ENCODE data around the gene MORN1.

Gene MORN1

DNA sequence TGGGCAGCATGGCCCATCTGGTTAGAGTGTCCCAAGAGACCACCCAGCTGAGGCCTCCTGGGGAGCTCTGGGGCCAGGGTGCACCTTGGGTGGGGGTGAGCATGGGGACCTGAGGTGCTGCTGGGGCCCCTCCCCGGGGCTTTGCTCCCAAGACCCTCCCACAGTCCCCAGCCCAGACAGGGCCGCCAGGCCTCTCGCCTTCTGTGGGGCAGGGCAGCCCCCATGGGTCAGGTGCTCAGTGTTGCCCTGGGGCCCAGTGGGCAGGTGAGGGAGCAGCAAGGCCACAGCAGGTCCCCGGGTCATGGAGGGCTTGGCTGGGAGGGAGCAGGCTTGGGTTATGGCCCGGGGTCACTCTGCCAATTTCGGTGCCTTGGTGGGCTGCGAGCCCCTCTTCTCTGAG lies 45.5 kb upstream of the MORN1 start:
- Histone ChIP-seq H3K27me3 (replicated peaks) (peaks cover 21% of the 10 kb centered on the region), H3K4me3 (ENCODE audit: low read depth, low read length) (no peak overlapping the region), H3K27ac (no peak overlapping the region), H3K36me3 (replicated peaks) (no peaks in the 10 kb centered on the region)
- in situ Hi-C loops (cut with HindIII; ENCODE audit: low pct_ligation_motif_present, low sequenced_read_pairs): no loop called here
- no peak for TF ChIP-seq CTCF (IDR thresholded peaks at IDR 0.05; ENCODE audit: low read depth, low read length, missing control alignments)
- DNase-seq: no peak

GRCh38 chr1:2435746-2436355 lies 44.5 kb upstream of the MORN1 start:
- no peak overlapping the region for H3K27ac ChIP-seq
- H3K27me3 ChIP-seq (replicated peaks): peaks cover 21% of the 10 kb centered on the region
- no peak for DNase-seq
- TF ChIP-seq CTCF (IDR thresholded peaks at IDR 0.05; ENCODE audit: low read depth, low read length, missing control alignments): no peak
- in situ Hi-C loops (cut with HindIII; ENCODE audit: low pct_ligation_motif_present, low sequenced_read_pairs): no loop called here
- no peak overlapping the region for H3K4me3 ChIP-seq (ENCODE audit: low read depth, low read length)
- no peaks in the 10 kb centered on the region for H3K36me3 ChIP-seq (replicated peaks)

GRCh38 chr1:2435091-2435490 lies 43.7 kb upstream of the MORN1 start:
- in situ Hi-C loops (cut with HindIII; ENCODE audit: low pct_ligation_motif_present, low sequenced_read_pairs): no loop called here
- Histone ChIP-seq H3K36me3 (replicated peaks) (no peaks in the 10 kb centered on the region), H3K27ac (no peak overlapping the region), H3K4me3 (ENCODE audit: low read depth, low read length) (no peak overlapping the region), H3K27me3 (replicated peaks) (peaks cover 21% of the 10 kb centered on the region)
- DNase-seq: no peak
- no peak for TF ChIP-seq CTCF (IDR thresholded peaks at IDR 0.05; ENCODE audit: low read depth, low read length, missing control alignments)

DNA sequence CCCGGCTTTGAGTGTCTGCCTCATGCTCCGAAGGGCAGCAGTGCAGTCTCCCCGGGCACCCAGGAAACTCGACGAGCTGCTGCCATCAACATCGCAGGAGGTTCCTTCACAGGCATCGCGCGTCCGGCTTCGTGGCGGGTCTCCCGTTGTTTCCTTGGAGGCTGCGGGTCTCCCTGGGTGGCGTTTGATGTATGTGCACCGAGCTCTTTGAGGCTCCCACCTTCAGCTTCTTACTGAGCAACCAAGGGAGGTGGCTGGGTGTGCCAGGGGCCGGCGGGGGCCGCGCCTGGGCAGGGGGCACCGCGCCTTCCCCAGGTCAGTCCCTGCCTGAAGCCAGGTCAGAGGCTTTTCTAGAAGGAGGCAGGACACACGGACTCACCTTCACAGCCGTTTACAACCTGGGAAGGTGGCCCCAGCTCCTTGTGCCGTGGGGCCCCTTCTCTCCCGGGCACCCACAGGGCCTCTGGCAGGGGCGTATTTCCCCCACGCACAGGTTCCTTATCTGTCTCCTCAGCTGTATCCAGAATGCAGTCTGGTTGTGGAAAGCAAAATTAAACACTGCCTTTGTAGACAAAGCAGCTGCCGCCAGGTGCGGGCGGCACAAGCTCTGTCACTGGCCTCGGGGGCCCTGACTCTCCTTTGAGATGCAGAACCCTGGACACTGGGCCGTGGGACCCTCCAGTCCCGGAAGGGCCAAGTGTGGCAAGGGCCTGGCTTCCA lies 42.7 kb upstream of the MORN1 start:
- no peak overlapping the region for H3K4me3 ChIP-seq (ENCODE audit: low read depth, low read length)
- H3K27ac ChIP-seq: no peak overlapping the region
- no peak for DNase-seq
- in situ Hi-C loops (cut with HindIII; ENCODE audit: low pct_ligation_motif_present, low sequenced_read_pairs): no loop called here
- peaks cover 21% of the 10 kb centered on the region for H3K27me3 ChIP-seq (replicated peaks)
- TF ChIP-seq CTCF (IDR thresholded peaks at IDR 0.05; ENCODE audit: low read depth, low read length, missing control alignments): no peak
- H3K36me3 ChIP-seq (replicated peaks): no peaks in the 10 kb centered on the region

DNA sequence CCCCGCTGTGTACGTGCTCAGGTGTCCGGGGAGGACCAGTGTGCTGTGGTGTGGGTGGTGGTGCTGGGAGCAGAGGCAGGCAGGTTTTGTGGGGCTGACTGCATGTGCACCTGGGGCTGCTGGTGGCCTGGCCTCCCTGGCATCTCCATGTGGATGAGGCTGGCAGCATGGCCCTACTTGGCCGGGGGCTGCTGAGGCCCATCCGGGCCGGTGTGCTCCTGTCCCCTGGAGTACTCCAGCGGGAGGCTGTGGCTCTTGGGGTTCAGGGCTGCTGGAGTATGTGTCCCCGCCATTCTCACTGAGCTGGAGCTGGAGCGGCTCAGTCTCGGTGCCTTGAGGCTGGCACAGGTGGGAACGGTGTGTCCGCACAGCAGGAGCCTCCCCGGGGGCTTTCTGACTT lies 41.8 kb upstream of the MORN1 start:
- H3K27me3 ChIP-seq (replicated peaks): peaks cover 21% of the 10 kb centered on the region
- no peak overlapping the region for H3K27ac ChIP-seq
- no peaks in the 10 kb centered on the region for H3K36me3 ChIP-seq (replicated peaks)
- no peak for DNase-seq
- no peak for TF ChIP-seq CTCF (IDR thresholded peaks at IDR 0.05; ENCODE audit: low read depth, low read length, missing control alignments)
- in situ Hi-C loops (cut with HindIII; ENCODE audit: low pct_ligation_motif_present, low sequenced_read_pairs): no loop called here
- no peak overlapping the region for H3K4me3 ChIP-seq (ENCODE audit: low read depth, low read length)
